HepG2 (cell line): ENCODE data around the gene PCDHGA1. TPM values are rescaled to one million over a fixed set of nuclear protein-coding genes. Genes with fewer than 3 reads are reported as not detected.
A peak's percentile ranks its signal among the peaks of the same experiment; 100 is the strongest.
"Not testable (repeated sequence)": the region's sequence is repeated elsewhere in the genome, so short reads cannot be mapped to it uniquely, and the experiment has no call there.

Experiments
- ATAC-seq: fragments of 200-7000 bp; cut with Tn5 transposase; 3 replicates; pipeline ENCODE4 v1.9.1; 2020; ENCODE audit warnings: mild to moderate bottlenecking, moderate library complexity
- BruUV-seq: library from RNA; stranded (reverse); fragments of 400-500 nt; replicated peaks from 2 replicates; lab custom pipeline; 2021; lab: Mats Ljungman, UMichigan
- CTCF ChIA-PET: fragments of 300-600 bp; formaldehyde crosslinking; extraction: SDS; loops from one replicate; lab custom pipeline; 2021; ENCODE audit warnings: low total read pairs, inconsistent platforms, low intra/inter-chr PET ratio; lab: Yijun Ruan, JAX
- POLR2A ChIA-PET: fragments of 350-600 bp; sonication (Branson Sonifier 250); formaldehyde crosslinking; loops from one replicate; lab custom pipeline; 2020; ENCODE audit warnings: antibody characterized with exemption, inconsistent platforms; lab: Yijun Ruan, JAX
- DNase-seq: peaks from one replicate; pipeline ENCODE4 v3.0.0-alpha.2; 2015; ENCODE audit warnings: low spot score
- FAIRE-seq: peaks from 3 replicates; lab custom pipeline; 2011; peaks lifted over from hg19 to GRCh38; lab: Jason Lieb, UNC
- H2AFZ ChIP-seq: one replicate; pipeline ENCODE4 v1.6.1; 2011; ENCODE audit warnings: low read length, inconsistent platforms
- H3K27ac ChIP-seq: fragments of 300-600 bp; 3 replicates; pipeline ENCODE4 v1.8.0; 2011; ENCODE audit warnings: mixed run types, mild to moderate bottlenecking, mixed read lengths, low read length, inconsistent platforms; ENCODE audit not compliant: insufficient read depth; ENCODE audit errors: extremely low read length
- H3K27me3 ChIP-seq, 2 experiments: fragments of 200-600 bp in 1 of 2; 2 replicates in 1 of 2; 3 replicates in 1 of 2; pipeline versions ENCODE4 v1.6.0 to v1.8.0; 2011; ENCODE audit warnings: low read length in 2 of 2, mild to moderate bottlenecking in 2 of 2, moderate library complexity in 2 of 2, inconsistent platforms in 1 of 2; ENCODE audit not compliant: insufficient read depth in 2 of 2, control insufficient read depth in 1 of 2
- H3K36me3 ChIP-seq, 2 experiments: fragments of 200-600 bp in 1 of 2; replicated peaks in 1 of 2; 2 replicates in 1 of 2; 3 replicates in 1 of 2; pipeline versions ENCODE4 v1.5.1 to v1.8.0; 2011; ENCODE audit warnings: low read length in 2 of 2, inconsistent platforms in 1 of 2; ENCODE audit not compliant: insufficient read depth in 2 of 2, control insufficient read depth in 1 of 2
- H3K4me1 ChIP-seq: 2 replicates; pipeline ENCODE4 v1.5.1; 2012; ENCODE audit warnings: low read length, inconsistent platforms; ENCODE audit not compliant: insufficient read depth
- H3K4me2 ChIP-seq: 2 replicates; pipeline ENCODE4 v1.6.0; 2011; ENCODE audit warnings: low read depth, low read length, inconsistent platforms
- H3K4me3 ChIP-seq, 3 experiments: fragments of 200-600 bp in 1 of 3; sonication (generic), shearing (Covaris generic) in 1 of 3; replicated peaks in 1 of 3; 2 replicates each; pipeline ENCODE4 v1.5.1; 2011 to 2016; ENCODE audit warnings: low read length in 3 of 3, inconsistent platforms in 2 of 3, low read depth in 2 of 3, mild to moderate bottlenecking in 2 of 3, control low read depth in 1 of 3, mixed read lengths in 1 of 3; ENCODE audit not compliant: insufficient read depth in 1 of 3
- H3K79me2 ChIP-seq: one replicate; pipeline ENCODE4 v1.6.1; 2011; ENCODE audit warnings: low read length, inconsistent platforms; ENCODE audit not compliant: insufficient read depth
- H3K9ac ChIP-seq: 2 replicates; pipeline ENCODE4 v1.6.0; 2011; ENCODE audit warnings: mild to moderate bottlenecking, low read depth, low read length, inconsistent platforms; ENCODE audit not compliant: insufficient read depth
- H3K9me3 ChIP-seq: 2 replicates; pipeline ENCODE4 v1.5.1; 2012; ENCODE audit warnings: mild to moderate bottlenecking, low read length
- H4K20me1 ChIP-seq: 2 replicates; pipeline ENCODE4 v1.6.0; 2011; ENCODE audit warnings: inconsistent platforms, mild to moderate bottlenecking, low read length, moderate library complexity; ENCODE audit not compliant: insufficient read depth
- BCL6 ChIP-seq: IDR thresholded peaks from 2 replicates; pipeline ENCODE4 v1.6.1; 2016; ENCODE audit warnings: missing genetic modification reagents, missing compliant biosample characterization
- CTCF ChIP-seq: sonication (generic); formaldehyde crosslinking; IDR thresholded peaks from 2 replicates; pipeline ENCODE4 v1.5.0; 2020; ENCODE audit warnings: mild to moderate bottlenecking, missing genetic modification reagents, moderate library complexity
- RAD21 ChIP-seq: fragments of 450-650 bp; formaldehyde crosslinking; IDR thresholded peaks from 2 replicates; pipeline ENCODE4 v1.5.0; 2020; ENCODE audit warnings: mild to moderate bottlenecking
- SMC3 ChIP-seq: IDR thresholded peaks from 2 replicates; pipeline ENCODE4 v1.6.1; 2011; ENCODE audit warnings: low read length, improper control_type of control experiment
- STAG1 ChIP-seq: sonication (generic); formaldehyde crosslinking; IDR thresholded peaks from 2 replicates; pipeline ENCODE4 v1.4.0; 2020; ENCODE audit warnings: missing genetic modification reagents
- WGBS: methylation state at CpG from one replicate; pipeline ENCODE4 v1.1.6; 2017; ENCODE audit warnings: low lambda C conversion rate; 5-methylcytosine and 5-hydroxymethylcytosine counted together
- in situ Hi-C: cut with HindIII; loops from 2 replicates; pipeline ENCODE4 v1.10.0; 2017; ENCODE audit warnings: low pct_unique_long_range_greater_than_20kb; ENCODE audit not compliant: extremely low pct_ligation_motif_present
- intact Hi-C: fragments of 100-400 bp; cut with micrococcal nuclease; formaldehyde crosslinking; loops from one replicate; pipeline ENCODE4 v1.10.0; 2022; ENCODE audit not compliant: unreplicated experiment
- polyA plus RNA-seq, 8 experiments: library from polyadenylated mRNA; depleted of rRNA in 3 of 8; stranded (reverse) in 7 of 8; unstranded in 1 of 8; fragments of >200 nt; fragmentation: Illumina TruSeq in 4 of 8; extraction: Trizol in 4 of 8; gene quantifications; 2 replicates each; pipeline versions ENCODE4 v1.2.1 to v1.2.3, GENCODE V29; 2011 to 2016; ENCODE audit warnings: low read depth in 4 of 8, missing spikeins in 1 of 8, mixed read lengths in 1 of 8; ENCODE audit not compliant: insufficient read depth in 1 of 8
- total RNA-seq, 5 experiments: library from RNA; depleted of rRNA; stranded (reverse); fragments of >200 nt; fragmentation: Illumina TruSeq; extraction: Trizol; gene quantifications; 2 replicates each; pipeline ENCODE4 v1.2.3, GENCODE V29; 2016; ENCODE audit warnings: low read depth in 1 of 5
- TF ChIP-seq, protein P1 (sequence below): sonication (generic); formaldehyde crosslinking; IDR thresholded peaks from 2 replicates; pipeline ENCODE4 v1.5.1; 2020; ENCODE audit warnings: mild to moderate bottlenecking, missing genetic modification reagents, moderate library complexity

The PCDHGA1 gene
- total and polyA plus RNA-seq, 2 of the 13 experiments (the other 11 are each of a cell fraction or from before 2014, with no cell fraction given), result 0.31 to 0.40 TPM

GRCh38 chr5:141417494-141418172 is 87.3 kb downstream of the PCDHGA1 start, which contains the start of gene PCDHGB7:
Gene PCDHGB7 (plus strand): TSS chr5:141417677. CDS start chr5:141417860, 183 bp downstream.
- WGBS, result 74% methylated on average over 38 of the region's 47 CpGs
- FAIRE-seq, H3K9ac ChIP-seq: not testable (repeated sequence)
- TF ChIP-seq RAD21 (CRISPR knock-in tag) (peak; percentile 61), CTCF (CRISPR knock-in tag) (peak; percentile 75), STAG1 (CRISPR knock-in tag) (peak; percentile 74), BCL6 (CRISPR knock-in tag) (peak; percentile 88), SMC3 (0 out of 2 replicates have a peak, but pooled peaks have one; percentile 5)
- TF ChIP-seq, protein P1, sequence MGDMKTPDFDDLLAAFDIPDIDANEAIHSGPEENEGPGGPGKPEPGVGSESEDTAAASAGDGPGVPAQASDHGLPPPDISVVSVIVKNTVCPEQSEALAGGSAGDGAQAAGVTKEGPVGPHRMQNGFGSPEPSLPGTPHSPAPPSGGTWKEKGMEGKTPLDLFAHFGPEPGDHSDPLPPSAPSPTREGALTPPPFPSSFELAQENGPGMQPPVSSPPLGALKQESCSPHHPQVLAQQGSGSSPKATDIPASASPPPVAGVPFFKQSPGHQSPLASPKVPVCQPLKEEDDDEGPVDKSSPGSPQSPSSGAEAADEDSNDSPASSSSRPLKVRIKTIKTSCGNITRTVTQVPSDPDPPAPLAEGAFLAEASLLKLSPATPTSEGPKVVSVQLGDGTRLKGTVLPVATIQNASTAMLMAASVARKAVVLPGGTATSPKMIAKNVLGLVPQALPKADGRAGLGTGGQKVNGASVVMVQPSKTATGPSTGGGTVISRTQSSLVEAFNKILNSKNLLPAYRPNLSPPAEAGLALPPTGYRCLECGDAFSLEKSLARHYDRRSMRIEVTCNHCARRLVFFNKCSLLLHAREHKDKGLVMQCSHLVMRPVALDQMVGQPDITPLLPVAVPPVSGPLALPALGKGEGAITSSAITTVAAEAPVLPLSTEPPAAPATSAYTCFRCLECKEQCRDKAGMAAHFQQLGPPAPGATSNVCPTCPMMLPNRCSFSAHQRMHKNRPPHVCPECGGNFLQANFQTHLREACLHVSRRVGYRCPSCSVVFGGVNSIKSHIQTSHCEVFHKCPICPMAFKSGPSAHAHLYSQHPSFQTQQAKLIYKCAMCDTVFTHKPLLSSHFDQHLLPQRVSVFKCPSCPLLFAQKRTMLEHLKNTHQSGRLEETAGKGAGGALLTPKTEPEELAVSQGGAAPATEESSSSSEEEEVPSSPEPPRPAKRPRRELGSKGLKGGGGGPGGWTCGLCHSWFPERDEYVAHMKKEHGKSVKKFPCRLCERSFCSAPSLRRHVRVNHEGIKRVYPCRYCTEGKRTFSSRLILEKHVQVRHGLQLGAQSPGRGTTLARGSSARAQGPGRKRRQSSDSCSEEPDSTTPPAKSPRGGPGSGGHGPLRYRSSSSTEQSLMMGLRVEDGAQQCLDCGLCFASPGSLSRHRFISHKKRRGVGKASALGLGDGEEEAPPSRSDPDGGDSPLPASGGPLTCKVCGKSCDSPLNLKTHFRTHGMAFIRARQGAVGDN (CRISPR knock-in tag), result peak; percentile 20; the same call in 1 of the 2 replicates
- TF ChIP-seq, all 625 proteins: peak for 6; not testable (repeated sequence) for 619
- in situ Hi-C loops (loop anchor here (5.0 kb wide), 2 partner anchors 105 to 145 kb away; no protein-coding TSS in a partner anchor), intact Hi-C loops (loop anchor here (1.0 kb wide), 3 partner anchors 108 to 147 kb away; no protein-coding TSS in a partner anchor)
- DNase-seq (peak; percentile 27), ATAC-seq (peak; percentile 94)
- H4K20me1 ChIP-seq, H3K4me1 ChIP-seq, H2AFZ ChIP-seq, H3K27ac ChIP-seq, H3K36me3 ChIP-seq, H3K27me3 ChIP-seq, POLR2A ChIA-PET, H3K79me2 ChIP-seq, BruUV-seq: not testable (repeated sequence)
- peak within 1 kb of the TSS; percentile 27; the same call in 1 of the 2 replicates for H3K4me2 ChIP-seq
- CTCF ChIA-PET, result interaction anchor here (0.7 to 1.6 kb wide), 4 partner anchors 95 to 147 kb away, joined by 5 to 13 read pairs (median 8); no protein-coding TSS in a partner anchor
- H3K9me3 ChIP-seq, result peaks cover 30% of the 10 kb centered on the region
- peak within 1 kb of the TSS in 1 of 3 experiments; percentile 16; a peak in 1 of 6 replicates for H3K4me3 ChIP-seq
